Immature natural killer cell (primary cell): ENCODE results near the gene RAMP3. TPM values are rescaled to one million over a fixed set of nuclear protein-coding genes. Genes with fewer than 3 reads are reported as not detected.
"Not testable (repeated sequence)": the region's sequence is repeated elsewhere in the genome, so short reads cannot be mapped to it uniquely, and the experiment has no call there.

Source experiments
- DNase-seq, 3 donors: peaks; one replicate each; pipeline ENCODE4 v3.0.0; 2022; ENCODE audit warnings: mixed read lengths in 1 of 3
- H3K27ac Mint-ChIP-seq, 6 donors: one replicate each; pipeline ENCODE4 v1.8.0; 2020; ENCODE audit warnings: mixed read lengths in 6 of 6, mild to moderate bottlenecking in 5 of 6, inconsistent platforms in 4 of 6, moderate library complexity in 3 of 6
- H3K27me3 Mint-ChIP-seq, 3 donors: one replicate each; pipeline ENCODE4 v1.8.0; 2020 to 2021; ENCODE audit warnings: low read depth in 3 of 3, mild to moderate bottlenecking in 3 of 3, mixed read lengths in 3 of 3, moderate library complexity in 3 of 3, inconsistent platforms in 1 of 3
- H3K36me3 Mint-ChIP-seq, 3 donors: one replicate each; pipeline ENCODE4 v1.8.0; 2020; ENCODE audit warnings: mixed read lengths in 3 of 3, inconsistent platforms in 2 of 3, mild to moderate bottlenecking in 2 of 3
- H3K4me1 Mint-ChIP-seq, 2 donors: one replicate each; pipeline ENCODE4 v1.8.0; 2020; ENCODE audit warnings: inconsistent platforms in 2 of 2, mild to moderate bottlenecking in 2 of 2, mixed read lengths in 2 of 2, moderate library complexity in 1 of 2
- H3K4me3 Mint-ChIP-seq, 5 donors: one replicate each; pipeline ENCODE4 v1.8.0; 2020; ENCODE audit warnings: mild to moderate bottlenecking in 5 of 5, mixed read lengths in 5 of 5, inconsistent platforms in 3 of 5, moderate library complexity in 3 of 5
- H3K9me3 Mint-ChIP-seq, 6 donors: one replicate each; pipeline ENCODE4 v1.8.0; 2020; ENCODE audit warnings: mild to moderate bottlenecking in 6 of 6, mixed read lengths in 6 of 6, inconsistent platforms in 4 of 6, moderate library complexity in 3 of 6
- polyA plus RNA-seq, 3 donors: library from polyadenylated mRNA; unstranded; fragments of 300-500 nt; fragmentation: Illumina TruSeq; gene quantifications; one replicate each; pipeline ENCODE4 v1.2.3, GENCODE V29; 2021

The RAMP3 gene
- polyA plus RNA-seq, 3 donors from 2014 or later, result not detected

- no peak overlapping the region for H3K27ac Mint-ChIP-seq
- DNase-seq, result no peak
- H3K4me1 Mint-ChIP-seq, result peaks cover 3 to 9% of the 10 kb centered on the region in 2 donors
- no peaks in the 10 kb centered on the region for H3K9me3 Mint-ChIP-seq
- H3K36me3 Mint-ChIP-seq, result no peaks in the 10 kb centered on the region
- no peak overlapping the region for H3K4me3 Mint-ChIP-seq
- H3K27me3 Mint-ChIP-seq, result peaks cover 3 to 18% (median 9%) of the 10 kb centered on the region in 3 donors
Observed at GRCh38 chr7:45155357-45155900, 2.2 kb upstream of the RAMP3 start.

GRCh38 chr7:45155941-45156340 lies 1.6 kb upstream of the RAMP3 start:
- Mint-ChIP-seq H3K4me3 (no peak overlapping the region), H3K27me3 (peaks cover 3 to 18% (median 9%) of the 10 kb centered on the region in 3 donors), H3K36me3 (no peaks in the 10 kb centered on the region), H3K9me3 (no peaks in the 10 kb centered on the region), H3K4me1 (peaks cover 5 to 9% of the 10 kb centered on the region in 2 donors), H3K27ac (no peak overlapping the region)
- no peak for DNase-seq

- Mint-ChIP-seq H3K9me3 (no peaks in the 10 kb centered on the region), H3K4me1 (peaks cover 5 to 9% of the 10 kb centered on the region in 2 donors), H3K4me3 (peak overlapping the region in 1 of 5 donors; percentile 22), H3K27ac (peak overlapping the region in 1 of 6 donors; percentile 16), H3K27me3 (peaks cover 5 to 18% (median 9%) of the 10 kb centered on the region in 3 donors), H3K36me3 (no peaks in the 10 kb centered on the region)
- DNase-seq, result no peak
Observed at GRCh38 chr7:45156516-45157272, 897 bp upstream of the RAMP3 start.

GRCh38 chr7:45157286-45157652 lies 322 bp upstream of the RAMP3 start:
- Mint-ChIP-seq H3K27ac (no peak overlapping the region), H3K9me3 (no peaks in the 10 kb centered on the region), H3K4me3 (peak overlapping the region in 1 of 5 donors; percentile 22), H3K4me1 (peaks cover 5 to 9% of the 10 kb centered on the region in 2 donors), H3K27me3 (peaks cover 5 to 18% (median 9%) of the 10 kb centered on the region in 3 donors), H3K36me3 (no peaks in the 10 kb centered on the region)
- no peak for DNase-seq

GRCh38 chr7:45158471-45158870 lies 880 bp downstream of the RAMP3 start:
- peaks cover 0 to 3% (median 0%) of the 10 kb centered on the region in 6 donors for H3K9me3 Mint-ChIP-seq
- H3K4me1 Mint-ChIP-seq, result peaks cover 5 to 9% of the 10 kb centered on the region in 2 donors
- H3K27me3 Mint-ChIP-seq, result peaks cover 5 to 18% (median 9%) of the 10 kb centered on the region in 3 donors
- H3K36me3 Mint-ChIP-seq, result no peaks in the 10 kb centered on the region
- no peak for DNase-seq
- no peak overlapping the region for H3K27ac Mint-ChIP-seq
- no peak overlapping the region for H3K4me3 Mint-ChIP-seq

- Mint-ChIP-seq H3K36me3 (no peaks in the 10 kb centered on the region), H3K27ac (no peak overlapping the region)
- DNase-seq, result no peak
Observed at GRCh38 chr7:45159296-45159695, 1.7 kb downstream of the RAMP3 start.

GRCh38 chr7:45160417-45160881 lies 2.9 kb downstream of the RAMP3 start:
- peaks cover 5 to 18% (median 11%) of the 10 kb centered on the region in 3 donors for H3K27me3 Mint-ChIP-seq
- no peak overlapping the region for H3K27ac Mint-ChIP-seq
- no peak for DNase-seq
- peaks cover 0 to 5% (median 5%) of the 10 kb centered on the region in 3 donors for H3K36me3 Mint-ChIP-seq
- no peak overlapping the region for H3K4me3 Mint-ChIP-seq
- H3K9me3 Mint-ChIP-seq, result peaks cover 0 to 11% (median 5%) of the 10 kb centered on the region in 6 donors
- H3K4me1 Mint-ChIP-seq, result peaks cover 5 to 9% of the 10 kb centered on the region in 2 donors

More at GRCh38 chr7:45159296-45159695, 1.7 kb downstream of the RAMP3 start:
- Mint-ChIP-seq H3K4me3 (peak overlapping the region in 1 of 5 donors; percentile 30), H3K27me3 (peaks cover 5 to 18% (median 9%) of the 10 kb centered on the region in 3 donors), H3K4me1 (peaks cover 5 to 9% of the 10 kb centered on the region in 2 donors), H3K9me3 (peaks cover 0 to 4% (median 0%) of the 10 kb centered on the region in 6 donors)

GRCh38 chr7:45161138-45161537 lies 3.5 kb downstream of the RAMP3 start:
- H3K9me3 Mint-ChIP-seq, result peaks cover 0 to 11% (median 5%) of the 10 kb centered on the region in 6 donors
- H3K27ac Mint-ChIP-seq, result no peak overlapping the region
- H3K36me3 Mint-ChIP-seq, result peaks cover 0 to 5% (median 5%) of the 10 kb centered on the region in 3 donors

GRCh38 chr7:45161842-45162241 lies 4.3 kb downstream of the RAMP3 start:
- Mint-ChIP-seq H3K27ac (no peak overlapping the region), H3K4me3 (no peak overlapping the region), H3K27me3 (peaks cover 5 to 13% (median 11%) of the 10 kb centered on the region in 3 donors), H3K4me1 (peaks cover 5 to 7% of the 10 kb centered on the region in 2 donors), H3K9me3 (peaks cover 0 to 11% (median 5%) of the 10 kb centered on the region in 6 donors), H3K36me3 (peaks cover 0 to 5% (median 5%) of the 10 kb centered on the region in 3 donors)
- DNase-seq, result no peak

More at GRCh38 chr7:45161138-45161537, 3.5 kb downstream of the RAMP3 start:
- H3K4me1 Mint-ChIP-seq, result peaks cover 5 to 9% of the 10 kb centered on the region in 2 donors
- H3K27me3 Mint-ChIP-seq, result peaks cover 5 to 17% (median 11%) of the 10 kb centered on the region in 3 donors
- no peak overlapping the region for H3K4me3 Mint-ChIP-seq
- no peak for DNase-seq

GRCh38 chr7:45162311-45162845 lies 4.8 kb downstream of the RAMP3 start:
- Mint-ChIP-seq H3K9me3 (peaks cover 0 to 11% (median 5%) of the 10 kb centered on the region in 6 donors), H3K36me3 (peaks cover 0 to 5% (median 5%) of the 10 kb centered on the region in 3 donors), H3K27ac (no peak overlapping the region), H3K27me3 (peaks cover 7 to 11% (median 7%) of the 10 kb centered on the region in 3 donors), H3K4me3 (no peak overlapping the region), H3K4me1 (peaks cover 2 to 5% of the 10 kb centered on the region in 2 donors)
- DNase-seq, result no peak

- peaks cover 7 to 11% (median 7%) of the 10 kb centered on the region in 3 donors for H3K27me3 Mint-ChIP-seq
- no peak overlapping the region for H3K4me3 Mint-ChIP-seq
- peaks cover 0 to 11% (median 5%) of the 10 kb centered on the region in 6 donors for H3K9me3 Mint-ChIP-seq
- peaks cover 0 to 5% (median 5%) of the 10 kb centered on the region in 3 donors for H3K36me3 Mint-ChIP-seq
- H3K4me1 Mint-ChIP-seq, result peaks cover 2 to 5% of the 10 kb centered on the region in 2 donors
- H3K27ac Mint-ChIP-seq, result no peak overlapping the region
- no peak for DNase-seq
Observed at GRCh38 chr7:45162943-45163691, 5.5 kb downstream of the RAMP3 start.

GRCh38 chr7:45163692-45164052 lies 6.1 kb downstream of the RAMP3 start:
- H3K4me3 Mint-ChIP-seq, result no peak overlapping the region
- peaks cover 0 to 11% (median 5%) of the 10 kb centered on the region in 6 donors for H3K9me3 Mint-ChIP-seq
- no peak for DNase-seq
- H3K27ac Mint-ChIP-seq, result no peak overlapping the region
- peaks cover 0 to 5% (median 5%) of the 10 kb centered on the region in 3 donors for H3K36me3 Mint-ChIP-seq
- peaks cover 2 to 5% of the 10 kb centered on the region in 2 donors for H3K4me1 Mint-ChIP-seq
- peaks cover 6 to 9% (median 7%) of the 10 kb centered on the region in 3 donors for H3K27me3 Mint-ChIP-seq

- H3K27ac Mint-ChIP-seq, result not testable (repeated sequence)
Observed at GRCh38 chr7:45164271-45164670, 6.7 kb downstream of the RAMP3 start.

More at GRCh38 chr7:45164271-45164670, 6.7 kb downstream of the RAMP3 start:
- peaks cover 0 to 11% (median 5%) of the 10 kb centered on the region in 6 donors for H3K9me3 Mint-ChIP-seq
- DNase-seq, H3K36me3 Mint-ChIP-seq, H3K4me1 Mint-ChIP-seq, H3K4me3 Mint-ChIP-seq, H3K27me3 Mint-ChIP-seq: not testable (repeated sequence)
